OCI-LY7 (cell line): ENCODE data around the gene SORCS3. TPM values are rescaled to one million over a fixed set of nuclear protein-coding genes. Genes with fewer than 3 reads are reported as not detected.

Experiments
- BruUV-seq: library from RNA; stranded (reverse); fragments of 400-500 nt; replicated peaks from 2 replicates; lab custom pipeline; 2021; lab: Mats Ljungman, UMichigan
- CTCF ChIA-PET: fragments of 300-600 bp; sonication (Branson Sonifier 250); formaldehyde crosslinking; loops from one replicate; lab custom pipeline; 2022; ENCODE audit warnings: antibody characterized with exemption; ENCODE audit not compliant: unreplicated experiment; lab: Charles Lee
- POLR2A ChIA-PET: fragments of 300-600 bp; sonication (Branson Sonifier 250); formaldehyde crosslinking; loops from one replicate; lab custom pipeline; 2022; ENCODE audit warnings: antibody characterized with exemption; lab: Charles Lee
- DNase-seq: peaks from one replicate; pipeline ENCODE4 v3.0.0-alpha.2; 2015; ENCODE audit warnings: low spot score
- H2AFZ ChIP-seq: fragments of 200-600 bp; sonication (generic), shearing (Covaris generic); 2 replicates; pipeline ENCODE4 v1.6.1; 2014; ENCODE audit warnings: mild to moderate bottlenecking, antibody characterized with exemption, low read length, moderate library complexity
- H3K27ac ChIP-seq: fragments of 200-600 bp; sonication (generic); 2 replicates; pipeline ENCODE4 v1.5.1; 2014; ENCODE audit warnings: mixed run types, low read depth, mild to moderate bottlenecking, moderate library complexity, low read length, inconsistent platforms; ENCODE audit not compliant: poor library complexity, severe bottlenecking
- H3K36me3 ChIP-seq: fragments of 200-600 bp; sonication (generic); 2 replicates; pipeline ENCODE4 v1.6.1; 2014; ENCODE audit warnings: mild to moderate bottlenecking, antibody characterized with exemption, low read length, moderate library complexity, mixed read lengths; ENCODE audit not compliant: insufficient read depth
- H3K4me1 ChIP-seq: fragments of 200-600 bp; sonication (generic); 2 replicates; pipeline ENCODE4 v1.5.1; 2014; ENCODE audit warnings: mild to moderate bottlenecking, low read length; ENCODE audit not compliant: insufficient read depth, poor library complexity, severe bottlenecking
- H3K4me2 ChIP-seq: fragments of 200-600 bp; sonication (generic); 2 replicates; pipeline ENCODE4 v1.6.1; 2014; ENCODE audit warnings: mild to moderate bottlenecking, low read length
- H3K4me3 ChIP-seq: fragments of 200-600 bp; sonication (generic); 2 replicates; pipeline ENCODE4 v1.5.1; 2014; ENCODE audit warnings: mild to moderate bottlenecking, low read depth, low read length; ENCODE audit not compliant: poor library complexity, severe bottlenecking
- H3K79me2 ChIP-seq: fragments of 200-600 bp; sonication (generic); 2 replicates; pipeline ENCODE4 v1.6.1; 2016; ENCODE audit warnings: low read depth, mild to moderate bottlenecking, low read length, moderate library complexity, mixed read lengths; ENCODE audit not compliant: insufficient read depth
- H3K9me2 ChIP-seq: fragments of 200-600 bp; sonication (generic); 2 replicates; pipeline ENCODE4 v1.6.1; 2016; ENCODE audit warnings: mild to moderate bottlenecking, low read length, mixed read lengths; ENCODE audit not compliant: insufficient read depth
- H3K9me3 ChIP-seq: fragments of 200-600 bp; sonication (generic); 2 replicates; pipeline ENCODE4 v1.6.1; 2014; ENCODE audit warnings: mild to moderate bottlenecking, mixed run types, low read length, mixed read lengths
- H4K20me1 ChIP-seq: fragments of 200-600 bp; sonication (generic); 2 replicates; pipeline ENCODE4 v1.6.1; 2014; ENCODE audit warnings: mild to moderate bottlenecking, antibody characterized with exemption, low read length, moderate library complexity, mixed read lengths; ENCODE audit not compliant: insufficient read depth
- EZH2phosphoT487 ChIP-seq: fragments of 200-600 bp; sonication (generic); IDR thresholded peaks from 2 replicates; pipeline ENCODE4 v1.6.1; 2018; ENCODE audit warnings: low read depth, borderline replicate concordance, mild to moderate bottlenecking, mixed run types, antibody characterized with exemption, low read length, moderate library complexity, mixed read lengths
- intact Hi-C: fragments of 100-400 bp; cut with micrococcal nuclease; formaldehyde crosslinking; loops from one replicate; pipeline ENCODE4 v1.10.0; 2022; ENCODE audit not compliant: unreplicated experiment
- total RNA-seq, 2 experiments: library from RNA; depleted of rRNA in 1 of 2; stranded (reverse); fragments of >200 nt in 1 of 2; shearing (Covaris generic) in 1 of 2; gene quantifications; 2 replicates each; pipeline ENCODE4 v1.2.3, GENCODE V29; 2014 to 2022
- TF ChIP-seq, protein P1 (sequence below): fragments of 200-600 bp; sonication (generic); conservative IDR thresholded peaks from 2 replicates; pipeline ENCODE4 v1.5.1; 2014; ENCODE audit warnings: mild to moderate bottlenecking, antibody characterized with exemption, low read length, moderate library complexity, mixed read lengths

Gene SORCS3
- total RNA-seq, 2 experiments from 2014 or later = not detected

DNA sequence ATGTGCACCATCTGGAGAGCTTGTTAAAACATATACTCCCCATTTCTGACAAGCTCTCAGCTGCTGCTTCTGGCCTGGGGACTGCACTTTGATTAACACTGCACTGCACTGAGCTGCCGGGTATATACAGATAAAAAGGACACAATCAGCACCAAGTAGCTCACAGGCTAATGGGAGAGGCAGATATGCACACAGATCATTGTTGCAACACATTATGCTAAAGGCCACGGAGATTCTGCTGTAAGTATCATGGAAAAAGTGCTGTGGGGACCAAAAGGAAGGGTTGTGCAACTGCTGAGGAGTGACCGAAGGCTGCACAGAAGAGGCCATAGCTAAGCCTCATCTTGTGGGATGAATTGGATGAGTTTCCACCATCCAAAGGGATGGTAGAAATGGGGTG, 455.2 kb downstream of the SORCS3 start:
- BruUV-seq = no TSS peak
- no peaks in the 10 kb centered on the region for H3K36me3 ChIP-seq
- CTCF ChIA-PET = no interaction called here
- no peaks in the 10 kb centered on the region for H3K9me3 ChIP-seq
- no peaks in the 10 kb centered on the region for H3K4me1 ChIP-seq
- no peak overlapping the region for H3K27ac ChIP-seq
- H4K20me1 ChIP-seq = no peaks in the 10 kb centered on the region; the same call in 1 of the 2 replicates
- intact Hi-C loops = no loop called here
- no peak overlapping the region for H3K4me3 ChIP-seq
- no peak overlapping the region for H3K4me2 ChIP-seq
- TF ChIP-seq EZH2phosphoT487 = no peak
- TF ChIP-seq, protein P1, sequence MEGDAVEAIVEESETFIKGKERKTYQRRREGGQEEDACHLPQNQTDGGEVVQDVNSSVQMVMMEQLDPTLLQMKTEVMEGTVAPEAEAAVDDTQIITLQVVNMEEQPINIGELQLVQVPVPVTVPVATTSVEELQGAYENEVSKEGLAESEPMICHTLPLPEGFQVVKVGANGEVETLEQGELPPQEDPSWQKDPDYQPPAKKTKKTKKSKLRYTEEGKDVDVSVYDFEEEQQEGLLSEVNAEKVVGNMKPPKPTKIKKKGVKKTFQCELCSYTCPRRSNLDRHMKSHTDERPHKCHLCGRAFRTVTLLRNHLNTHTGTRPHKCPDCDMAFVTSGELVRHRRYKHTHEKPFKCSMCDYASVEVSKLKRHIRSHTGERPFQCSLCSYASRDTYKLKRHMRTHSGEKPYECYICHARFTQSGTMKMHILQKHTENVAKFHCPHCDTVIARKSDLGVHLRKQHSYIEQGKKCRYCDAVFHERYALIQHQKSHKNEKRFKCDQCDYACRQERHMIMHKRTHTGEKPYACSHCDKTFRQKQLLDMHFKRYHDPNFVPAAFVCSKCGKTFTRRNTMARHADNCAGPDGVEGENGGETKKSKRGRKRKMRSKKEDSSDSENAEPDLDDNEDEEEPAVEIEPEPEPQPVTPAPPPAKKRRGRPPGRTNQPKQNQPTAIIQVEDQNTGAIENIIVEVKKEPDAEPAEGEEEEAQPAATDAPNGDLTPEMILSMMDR = no peak
- POLR2A ChIA-PET = no interaction called here
- no peak overlapping the region for H2AFZ ChIP-seq
- no peaks in the 10 kb centered on the region for H3K79me2 ChIP-seq
- no peak for DNase-seq
- H3K9me2 ChIP-seq = no peaks in the 10 kb centered on the region

DNA sequence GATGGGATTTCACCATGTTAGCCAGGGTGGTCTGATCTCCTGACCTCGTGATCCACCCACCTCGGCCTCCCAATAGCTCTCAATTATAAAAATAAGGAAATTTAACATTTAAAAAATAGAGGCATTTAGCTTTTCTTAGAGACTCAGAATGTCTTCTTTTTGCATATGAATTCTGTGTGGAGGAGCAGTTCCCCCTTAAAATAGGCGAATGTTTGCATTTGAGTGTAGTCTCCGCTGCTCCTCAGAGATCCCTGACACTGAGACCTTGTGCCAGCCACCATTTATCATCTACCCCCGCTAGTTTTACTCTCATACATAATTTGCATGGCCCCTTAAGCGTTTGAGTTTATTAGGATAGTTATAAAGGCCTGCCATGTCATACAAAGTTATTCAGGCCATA, 461.9 kb downstream of the SORCS3 start:
- Histone ChIP-seq H3K27ac (no peak overlapping the region), H3K9me2 (no peaks in the 10 kb centered on the region), H3K36me3 (no peaks in the 10 kb centered on the region), H2AFZ (no peak overlapping the region), H3K9me3 (no peaks in the 10 kb centered on the region), H3K4me1 (no peaks in the 10 kb centered on the region), H3K4me2 (no peak overlapping the region), H3K4me3 (no peak overlapping the region), H4K20me1 (no peaks in the 10 kb centered on the region; the same call in 1 of the 2 replicates), H3K79me2 (no peaks in the 10 kb centered on the region)
- intact Hi-C loops = no loop called here
- no TSS peak for BruUV-seq
- ChIA-PET POLR2A (interaction anchor here (1.2 kb wide), 1 partner anchor 26 kb away, joined by 3 read pairs; no protein-coding TSS in a partner anchor), CTCF (no interaction called here)
- DNase-seq = no peak
- no peak for TF ChIP-seq EZH2phosphoT487
- TF ChIP-seq, protein P1 = no peak

DNA sequence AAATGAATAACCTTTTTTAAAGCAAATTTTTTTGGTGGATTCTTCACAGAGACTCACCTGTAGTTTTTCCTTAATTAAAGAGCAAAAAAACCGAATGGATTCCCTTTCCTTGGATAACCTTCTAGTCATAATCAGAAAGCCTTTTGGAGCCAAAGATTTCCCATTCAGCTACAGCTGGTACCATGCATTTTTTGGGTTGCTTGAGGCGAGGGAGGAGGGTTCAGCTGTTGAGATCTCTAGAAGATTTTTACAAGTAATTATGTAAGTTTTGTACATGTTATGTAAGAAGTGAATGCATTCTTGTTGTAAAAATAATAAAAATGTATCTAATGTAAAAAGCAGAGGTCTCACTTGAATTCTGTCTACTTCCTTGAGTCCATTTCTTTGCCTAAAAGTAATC, 463.2 kb downstream of the SORCS3 start:
- Histone ChIP-seq H3K36me3 (no peaks in the 10 kb centered on the region), H3K4me1 (no peaks in the 10 kb centered on the region), H3K9me3 (no peaks in the 10 kb centered on the region), H2AFZ (no peak overlapping the region), H3K4me3 (no peak overlapping the region), H3K27ac (no peak overlapping the region), H3K4me2 (no peak overlapping the region), H4K20me1 (no peaks in the 10 kb centered on the region), H3K79me2 (no peaks in the 10 kb centered on the region), H3K9me2 (no peaks in the 10 kb centered on the region)
- CTCF ChIA-PET = no interaction called here
- intact Hi-C loops = no loop called here
- POLR2A ChIA-PET = no interaction called here
- no peak for DNase-seq
- no TSS peak for BruUV-seq
- TF ChIP-seq, protein P1 = no peak
- no peak for TF ChIP-seq EZH2phosphoT487
